DMS153 treated with DMSO at 0.1 percent for 48 hours (cell line): Measurements from ENCODE around the gene MOB2.
"Not testable (repeated sequence)": the region's sequence is repeated elsewhere in the genome, so short reads cannot be mapped to it uniquely, and the experiment has no call there.

Source experiments
- DNase-seq: peaks from one replicate; lab custom pipeline; 2025; ENCODE audit not compliant: unreplicated experiment; lab: John Stamatoyannopoulos, UW

MOB2 gene

GRCh38 chr11:1519028-1520010 is 32.7 kb upstream of the MOB2 start:
- no peak for DNase-seq

DNA sequence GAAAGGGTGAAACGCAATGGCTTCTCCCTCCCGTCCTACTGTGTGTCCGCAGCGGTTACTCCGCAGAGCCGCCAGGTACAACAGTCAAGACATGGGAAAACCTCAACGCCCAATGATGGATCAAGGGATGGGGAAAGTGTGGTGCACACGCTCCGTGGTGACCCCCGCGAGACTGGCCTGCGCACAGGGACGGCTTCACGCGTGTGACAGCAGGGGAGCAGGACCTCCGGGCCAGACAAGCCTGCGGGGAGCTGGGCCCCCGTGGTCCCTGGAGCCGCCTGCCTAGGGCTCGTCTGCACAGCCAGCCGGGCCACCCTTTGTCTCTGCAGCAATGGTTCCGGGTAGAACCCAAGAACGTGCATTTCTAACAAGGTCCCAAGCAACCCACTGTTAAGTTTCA is 31.7 kb upstream of the MOB2 start:
- no peak for DNase-seq

- no peak for DNase-seq
These were observed 30.8 kb upstream of the MOB2 start for GRCh38 chr11:1517117-1518005.

- DNase-seq: no peak
These were observed 29.9 kb upstream of the MOB2 start for GRCh38 chr11:1516273-1517067.

DNA sequence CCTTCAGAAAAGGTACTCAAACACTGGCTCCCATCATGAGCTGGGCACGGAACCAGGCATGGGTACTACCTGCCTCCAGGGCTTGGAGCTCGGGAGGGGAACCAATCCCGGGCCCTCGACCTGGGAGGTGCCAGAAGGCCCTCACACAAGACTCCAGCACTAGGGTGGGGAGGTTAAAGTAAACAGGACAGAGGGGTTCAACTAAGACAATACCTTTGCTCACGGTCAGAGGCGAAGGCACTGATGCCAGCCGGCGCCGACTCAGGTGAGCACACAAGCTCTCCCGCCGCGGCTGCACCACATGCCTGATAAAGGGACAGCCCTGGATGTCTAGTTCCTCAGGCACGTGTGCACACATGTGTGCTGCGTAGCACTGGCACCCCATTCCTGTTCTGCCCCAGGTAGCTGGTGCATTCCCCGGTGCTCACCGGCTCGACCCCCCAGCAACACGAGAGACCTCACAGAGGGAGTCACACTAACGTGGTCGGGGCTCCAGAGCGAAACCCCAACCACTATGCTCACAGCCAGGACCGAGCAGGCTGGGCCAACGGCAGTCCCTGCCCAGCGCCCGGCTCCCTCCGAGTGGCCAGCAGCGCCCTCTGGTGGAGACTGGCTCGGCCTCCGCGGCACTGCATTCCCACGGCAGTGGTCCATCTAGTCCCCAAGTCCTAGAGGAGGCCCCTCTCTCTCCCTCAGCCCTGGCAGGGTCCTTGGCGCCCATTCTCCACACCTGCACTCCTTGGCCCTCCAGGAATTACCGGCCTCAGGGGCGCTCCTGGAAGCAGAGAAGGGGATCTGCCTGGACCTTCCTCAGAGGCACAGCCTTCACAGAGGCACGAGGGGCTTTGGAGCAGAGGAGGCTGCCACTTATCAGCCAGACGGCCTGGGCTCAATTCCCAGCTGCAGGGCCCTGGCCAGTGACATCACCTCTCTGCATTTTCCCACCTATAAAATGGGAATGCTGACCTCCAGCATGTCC is 28.8 kb upstream of the MOB2 start:
- no peak for DNase-seq

- DNase-seq: no peak
These were observed 27.9 kb upstream of the MOB2 start for GRCh38 chr11:1514336-1515061.

DNA sequence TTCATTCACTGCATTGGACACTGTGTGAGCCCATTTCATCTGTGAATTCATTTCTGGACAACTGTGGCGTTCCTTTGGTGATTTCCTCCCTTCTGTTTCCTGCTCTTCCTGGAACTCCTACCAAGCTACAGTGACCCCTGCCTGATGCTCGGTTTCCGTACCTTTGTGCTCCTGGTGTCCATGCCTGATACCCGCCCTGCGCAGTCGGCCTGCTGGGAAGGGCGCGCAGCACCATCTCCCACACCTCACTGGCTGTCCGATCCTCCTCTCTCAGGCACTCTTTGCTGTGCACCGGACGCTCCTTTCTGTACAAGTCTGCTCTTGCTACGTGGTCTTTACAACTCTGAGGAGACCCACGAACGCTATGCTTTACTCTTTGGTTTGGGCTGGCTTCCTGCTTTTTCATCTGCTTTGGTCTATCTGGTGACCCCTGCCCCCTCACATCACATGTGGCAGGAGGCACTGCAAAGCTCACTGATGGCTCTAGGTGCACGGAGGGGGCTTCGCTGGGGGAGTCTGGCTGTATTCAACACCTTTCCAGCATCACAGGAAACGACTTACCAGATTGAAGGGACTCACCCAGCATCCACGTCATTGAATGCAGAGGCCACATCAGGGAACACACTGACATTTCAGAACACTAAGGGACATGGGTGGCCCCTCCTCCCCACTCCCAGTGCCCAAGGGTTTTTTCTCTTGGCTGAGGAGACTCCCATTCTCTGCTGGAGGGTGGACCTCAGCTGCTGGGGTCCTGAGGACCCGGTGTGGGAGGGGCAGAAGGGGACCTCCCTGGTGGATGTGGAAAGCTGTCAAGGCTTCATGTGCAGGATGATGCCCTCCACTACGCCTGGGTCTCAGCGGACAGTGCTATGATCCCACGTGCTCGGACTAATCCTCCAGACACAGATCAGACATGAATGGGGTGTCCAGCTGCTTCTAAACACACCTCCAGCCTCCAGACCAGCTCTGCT is 27.0 kb upstream of the MOB2 start:
- no peak for DNase-seq

- DNase-seq: not testable (repeated sequence)
These were observed 26.1 kb upstream of the MOB2 start for GRCh38 chr11:1512531-1513258.

GRCh38 chr11:1511937-1512496 is 25.4 kb upstream of the MOB2 start:
- DNase-seq: no peak

GRCh38 chr11:1510928-1511327 is 24.3 kb upstream of the MOB2 start:
- no peak for DNase-seq

DNA sequence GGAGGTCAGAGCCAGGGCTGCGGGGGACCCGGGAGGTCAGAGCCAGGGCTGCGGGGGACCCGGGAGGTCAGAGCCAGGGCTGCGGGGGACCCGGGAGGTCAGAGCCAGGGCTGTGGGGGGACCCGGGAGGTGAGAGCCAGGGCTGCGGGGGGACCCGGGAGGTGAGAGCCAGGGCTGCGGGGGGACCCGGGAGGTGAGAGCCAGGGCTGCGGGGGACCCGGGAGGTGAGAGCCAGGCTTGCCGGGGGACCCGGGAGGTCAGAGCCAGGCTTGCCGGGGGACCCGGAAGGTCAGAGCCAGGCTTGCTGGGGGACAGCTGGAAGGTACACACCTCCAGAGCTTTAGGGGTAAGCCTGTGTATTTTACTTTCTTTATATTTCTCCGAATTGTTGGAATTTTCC is 23.8 kb upstream of the MOB2 start:
- not testable (repeated sequence) for DNase-seq

DNA sequence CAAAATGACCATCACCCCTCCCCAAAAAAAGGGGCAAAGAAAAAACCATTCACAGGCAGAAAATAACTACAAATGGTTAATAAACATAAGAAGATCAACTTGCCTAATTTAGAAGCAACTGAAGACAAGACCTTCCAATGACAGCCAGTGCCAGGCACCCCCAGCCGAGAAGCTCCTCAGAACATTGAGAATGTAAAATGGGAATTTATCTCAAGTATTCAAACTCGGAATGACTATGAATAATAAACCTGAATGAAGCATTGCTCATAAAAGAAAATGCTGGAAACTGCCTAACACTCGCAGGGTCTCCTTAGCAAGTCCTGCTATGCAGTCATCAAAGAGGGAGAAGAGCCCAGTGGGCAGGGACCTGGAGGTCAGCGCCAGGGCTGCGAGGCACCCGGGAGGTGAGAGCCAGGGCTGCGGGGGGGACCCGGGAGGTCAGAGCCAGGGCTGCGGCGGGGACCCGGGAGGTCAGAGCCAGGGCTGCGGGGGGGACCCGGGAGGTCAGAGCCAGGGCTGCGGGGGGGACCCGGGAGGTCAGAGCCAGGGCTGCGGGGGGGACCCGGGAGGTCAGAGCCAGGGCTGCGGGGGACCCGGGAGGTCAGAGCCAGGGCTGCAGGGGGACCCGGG is 23.2 kb upstream of the MOB2 start:
- DNase-seq: no peak

- DNase-seq: no peak
These were observed 22.4 kb upstream of the MOB2 start for GRCh38 chr11:1508986-1509385.

GRCh38 chr11:1508491-1508891 is 21.9 kb upstream of the MOB2 start:
- no peak for DNase-seq

DNA sequence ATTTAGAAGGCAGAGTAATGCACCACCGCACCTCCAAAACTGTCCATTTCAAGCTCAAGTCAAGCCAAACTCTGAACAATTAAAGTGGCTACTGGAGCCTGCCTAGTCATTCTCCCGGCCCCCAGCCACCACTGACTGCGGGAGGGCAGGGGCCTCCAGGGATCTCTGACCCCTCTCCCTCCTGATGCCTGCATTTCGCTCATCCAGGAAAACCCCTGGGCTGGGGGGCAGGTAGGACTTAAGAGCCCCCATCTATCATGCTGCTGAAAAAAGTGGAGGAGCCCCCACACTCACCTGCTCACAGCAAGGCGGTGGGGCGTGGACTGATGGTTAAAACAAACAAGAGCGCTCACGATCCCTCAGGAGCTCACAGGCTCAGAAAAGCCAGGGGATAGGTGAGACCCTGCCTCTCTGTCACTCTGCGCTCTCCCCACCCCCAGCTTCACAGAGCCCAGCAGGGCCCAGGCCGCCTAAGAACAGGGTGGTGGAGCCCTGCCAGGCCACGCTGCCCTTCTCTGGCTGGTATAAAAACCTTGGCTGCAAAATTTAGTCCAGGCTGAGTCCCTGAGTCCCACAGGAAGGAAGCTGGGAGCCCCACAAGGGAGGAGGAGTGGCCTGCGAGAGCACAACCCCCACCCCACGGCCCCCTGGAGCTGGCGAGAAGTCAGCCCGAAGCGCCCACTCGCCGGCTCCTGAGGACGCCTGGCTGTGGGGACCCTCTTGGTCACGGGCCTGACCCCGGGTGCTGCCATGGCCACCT is 21.0 kb upstream of the MOB2 start:
- no peak for DNase-seq

DNA sequence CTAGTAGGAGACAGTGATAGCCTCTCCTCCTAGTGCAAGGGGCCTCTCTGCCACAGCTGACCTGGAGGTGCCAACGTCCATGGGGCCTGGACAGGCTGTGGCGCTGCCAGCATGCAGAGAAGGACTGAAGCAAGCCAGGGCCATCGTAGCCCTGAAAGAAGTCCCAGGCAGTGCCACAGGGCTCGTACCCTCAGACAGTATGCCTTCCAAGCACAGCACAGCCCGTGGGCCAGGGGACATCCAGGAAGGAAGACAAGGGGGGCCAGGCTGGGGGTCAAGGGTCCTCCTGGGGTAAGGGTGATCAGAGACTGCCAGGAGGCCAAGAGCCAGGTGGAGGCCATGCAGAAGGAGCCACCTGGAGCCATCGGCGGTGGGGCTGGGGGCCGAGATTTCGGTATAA is 20.4 kb upstream of the MOB2 start:
- DNase-seq: no peak
